Fibroblast of skin of back (primary cell): ENCODE measurements around the gene CRACR2A.
A peak's percentile ranks its signal among the peaks of the same experiment; 100 is the strongest.

Experiments
- DNase-seq: peaks from one replicate; pipeline ENCODE4 v3.0.0-alpha.2; 2013

Gene CRACR2A

GRCh38 chr12:3615862-3616261, 137.0 kb downstream of the CRACR2A start:
- DNase-seq = no peak

- no peak for DNase-seq
These were observed 138.0 kb downstream of the CRACR2A start for GRCh38 chr12:3614806-3615466.

- DNase-seq = no peak
These were observed 139.1 kb downstream of the CRACR2A start for GRCh38 chr12:3613641-3614395.

GRCh38 chr12:3611860-3612703, 140.8 kb downstream of the CRACR2A start:
- no peak for DNase-seq

- no peak for DNase-seq
These were observed 145.1 kb downstream of the CRACR2A start for GRCh38 chr12:3607821-3608220.

GRCh38 chr12:3607039-3607720, 145.7 kb downstream of the CRACR2A start:
- no peak for DNase-seq

- no peak for DNase-seq
These were observed 146.8 kb downstream of the CRACR2A start for GRCh38 chr12:3606128-3606527.

- DNase-seq = no peak
These were observed 147.2 kb downstream of the CRACR2A start for GRCh38 chr12:3605692-3606091.

- peak; percentile 4 for DNase-seq
These were observed 147.9 kb downstream of the CRACR2A start for GRCh38 chr12:3604748-3605586.

- no peak for DNase-seq
These were observed 148.6 kb downstream of the CRACR2A start for GRCh38 chr12:3604286-3604685.

GRCh38 chr12:3603576-3603975, 149.3 kb downstream of the CRACR2A start:
- no peak for DNase-seq

GRCh38 chr12:3602488-3602887, 150.4 kb downstream of the CRACR2A start:
- no peak for DNase-seq

GRCh38 chr12:3601461-3602150, 151.3 kb downstream of the CRACR2A start:
- DNase-seq = no peak

- DNase-seq = no peak
These were observed 152.0 kb downstream of the CRACR2A start for GRCh38 chr12:3600951-3601350.

GRCh38 chr12:3600039-3600720, 152.7 kb downstream of the CRACR2A start:
- no peak for DNase-seq

- no peak for DNase-seq
These were observed 153.7 kb downstream of the CRACR2A start for GRCh38 chr12:3598896-3599860.

GRCh38 chr12:3597526-3598210, 155.2 kb downstream of the CRACR2A start:
- no peak for DNase-seq

- no peak for DNase-seq
These were observed 156.1 kb downstream of the CRACR2A start for GRCh38 chr12:3596703-3597415.
